ENCODE data around the gene EGFL7.
A peak's percentile ranks its signal among the peaks of the same experiment; 100 is the strongest.

EGFL7 gene

GRCh38 chr9:136688274-136689107, 25.8 kb downstream of the EGFL7 start:
- H3K4me3 ChIP-seq (ENCODE audit: low read depth in 1 of 2, low read length in 2 of 2): peak overlapping the region in 1 of 2 donors; percentile 82
- H3K9me3 ChIP-seq (ENCODE audit: control insufficient read depth in 1 of 2, low read length in 2 of 2): no peaks in the 10 kb centered on the region
- no peaks in the 10 kb centered on the region for H3K27me3 ChIP-seq (ENCODE audit: low read depth, low read length)
- H3K27ac ChIP-seq (ENCODE audit: low read length): no peak overlapping the region
- peaks cover 4 to 28% of the 10 kb centered on the region in 2 donors for H3K4me1 ChIP-seq (ENCODE audit: control insufficient read depth in 1 of 2, insufficient read depth in 2 of 2, low read length in 2 of 2)
- H3K36me3 ChIP-seq (ENCODE audit: control insufficient read depth in 1 of 2, insufficient read depth in 2 of 2, low read length in 2 of 2): no peaks in the 10 kb centered on the region

DNA sequence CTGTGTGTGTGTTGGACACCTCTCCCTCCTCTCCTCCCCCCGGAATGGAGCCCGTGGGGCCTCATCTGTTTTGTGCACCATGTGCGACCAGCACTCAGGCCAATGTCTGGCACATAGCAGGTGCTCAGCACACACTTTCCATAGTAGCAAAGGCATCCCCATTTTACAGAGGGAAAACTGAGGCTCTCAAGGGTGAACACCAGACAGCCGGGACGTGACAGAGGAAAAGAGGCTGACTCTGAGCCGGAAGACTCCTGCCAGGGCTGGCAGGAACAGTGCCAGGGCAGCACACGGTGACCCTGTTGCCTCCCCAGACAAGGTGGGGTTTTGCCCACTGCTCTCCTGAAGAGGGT, 26.4 kb downstream of the EGFL7 start:
- Histone ChIP-seq H3K9me3 (ENCODE audit: control insufficient read depth in 1 of 2, low read length in 2 of 2) (no peaks in the 10 kb centered on the region), H3K4me1 (ENCODE audit: control insufficient read depth in 1 of 2, insufficient read depth in 2 of 2, low read length in 2 of 2) (peaks cover 4 to 28% of the 10 kb centered on the region in 2 donors), H3K27me3 (ENCODE audit: low read depth, low read length) (no peaks in the 10 kb centered on the region), H3K36me3 (ENCODE audit: control insufficient read depth in 1 of 2, insufficient read depth in 2 of 2, low read length in 2 of 2) (no peaks in the 10 kb centered on the region), H3K27ac (ENCODE audit: low read length) (no peak overlapping the region), H3K4me3 (ENCODE audit: low read depth in 1 of 2, low read length in 2 of 2) (no peak overlapping the region)

- Histone ChIP-seq H3K4me3 (ENCODE audit: low read depth in 1 of 2, low read length in 2 of 2) (no peak overlapping the region), H3K27me3 (ENCODE audit: low read depth, low read length) (no peaks in the 10 kb centered on the region), H3K36me3 (ENCODE audit: control insufficient read depth in 1 of 2, insufficient read depth in 2 of 2, low read length in 2 of 2) (no peaks in the 10 kb centered on the region), H3K4me1 (ENCODE audit: control insufficient read depth in 1 of 2, insufficient read depth in 2 of 2, low read length in 2 of 2) (peaks cover 4 to 23% of the 10 kb centered on the region in 2 donors), H3K9me3 (ENCODE audit: control insufficient read depth in 1 of 2, low read length in 2 of 2) (no peaks in the 10 kb centered on the region), H3K27ac (ENCODE audit: low read length) (no peak overlapping the region)
Observed at GRCh38 chr9:136690104-136690805, 27.5 kb downstream of the EGFL7 start.

DNA sequence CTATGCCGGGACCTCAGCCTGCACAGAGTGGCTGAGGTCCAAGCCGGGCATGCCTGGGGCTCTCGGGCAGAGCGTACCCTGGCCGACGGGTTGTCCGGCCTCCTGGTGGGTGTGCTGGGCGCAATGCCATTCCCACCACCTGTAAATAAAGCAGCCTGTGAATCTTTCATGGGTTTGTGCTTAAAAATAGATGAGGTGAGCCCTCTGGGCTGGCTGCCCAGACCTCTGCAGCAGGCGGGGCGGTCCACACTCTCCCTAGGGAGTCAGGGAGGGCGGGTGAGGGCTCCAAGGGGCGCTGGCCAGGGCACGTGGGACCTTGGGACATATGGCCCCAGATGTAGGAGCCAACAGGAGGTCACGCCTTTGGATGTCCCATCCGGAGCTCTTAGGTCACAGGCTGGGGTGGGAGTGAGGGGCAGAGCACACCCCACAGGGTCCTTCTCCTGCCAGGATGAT, 28.1 kb downstream of the EGFL7 start:
- peaks cover 4 to 17% of the 10 kb centered on the region in 2 donors for H3K4me1 ChIP-seq (ENCODE audit: control insufficient read depth in 1 of 2, insufficient read depth in 2 of 2, low read length in 2 of 2)
- H3K4me3 ChIP-seq (ENCODE audit: low read depth in 1 of 2, low read length in 2 of 2): no peak overlapping the region
- H3K9me3 ChIP-seq (ENCODE audit: control insufficient read depth in 1 of 2, low read length in 2 of 2): no peaks in the 10 kb centered on the region
- no peaks in the 10 kb centered on the region for H3K27me3 ChIP-seq (ENCODE audit: low read depth, low read length)
- H3K36me3 ChIP-seq (ENCODE audit: control insufficient read depth in 1 of 2, insufficient read depth in 2 of 2, low read length in 2 of 2): no peaks in the 10 kb centered on the region
- no peak overlapping the region for H3K27ac ChIP-seq (ENCODE audit: low read length)

DNA sequence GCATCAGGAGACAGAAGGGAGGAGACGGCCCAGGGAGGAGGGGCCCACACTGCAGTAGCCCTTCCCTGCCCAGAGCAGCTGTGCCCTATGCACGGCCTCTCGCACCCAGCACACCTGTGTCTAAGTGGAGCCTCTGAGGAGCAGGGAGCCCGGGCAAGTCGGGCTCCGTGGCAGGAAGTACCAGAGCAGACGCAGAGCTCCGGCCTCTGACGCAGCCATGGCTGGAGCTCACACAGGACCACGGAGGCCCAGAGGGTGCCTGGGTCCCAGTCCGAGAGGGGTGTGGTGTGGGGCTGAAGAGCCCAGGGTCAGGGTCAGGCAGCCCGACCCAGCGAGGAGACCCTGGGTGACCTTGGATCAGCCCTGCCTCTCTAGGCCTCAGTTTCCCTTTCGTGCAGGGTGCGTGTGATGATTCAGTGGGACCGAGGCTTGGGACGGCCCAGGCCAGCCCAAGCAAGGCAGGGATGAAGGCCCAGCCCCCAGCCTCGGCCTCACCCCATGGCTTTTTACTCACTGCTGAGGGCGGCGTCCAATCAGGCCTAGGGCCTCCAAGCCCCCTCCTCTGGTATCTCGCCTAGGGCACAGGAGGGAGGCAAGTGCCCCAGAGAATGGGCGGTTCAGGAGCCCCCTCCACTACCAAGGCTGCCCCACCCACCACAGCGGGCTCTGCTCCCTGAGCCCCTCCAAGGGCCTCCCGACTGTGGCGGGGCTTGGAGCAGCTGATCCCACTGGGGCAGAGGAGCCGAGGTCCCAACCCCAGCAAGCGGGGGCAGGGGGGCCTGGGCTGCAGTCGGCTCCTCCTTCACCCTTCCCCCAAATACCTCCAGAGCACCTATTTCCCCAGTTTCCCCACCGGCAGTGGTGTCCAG, 28.8 kb downstream of the EGFL7 start:
- no peak overlapping the region for H3K27ac ChIP-seq (ENCODE audit: low read length)
- no peaks in the 10 kb centered on the region for H3K36me3 ChIP-seq (ENCODE audit: control insufficient read depth in 1 of 2, insufficient read depth in 2 of 2, low read length in 2 of 2)
- no peak overlapping the region for H3K4me3 ChIP-seq (ENCODE audit: low read depth in 1 of 2, low read length in 2 of 2)
- H3K4me1 ChIP-seq (ENCODE audit: control insufficient read depth in 1 of 2, insufficient read depth in 2 of 2, low read length in 2 of 2): peaks cover 4 to 11% of the 10 kb centered on the region in 2 donors
- H3K9me3 ChIP-seq (ENCODE audit: control insufficient read depth in 1 of 2, low read length in 2 of 2): no peaks in the 10 kb centered on the region
- H3K27me3 ChIP-seq (ENCODE audit: low read depth, low read length): no peaks in the 10 kb centered on the region

DNA sequence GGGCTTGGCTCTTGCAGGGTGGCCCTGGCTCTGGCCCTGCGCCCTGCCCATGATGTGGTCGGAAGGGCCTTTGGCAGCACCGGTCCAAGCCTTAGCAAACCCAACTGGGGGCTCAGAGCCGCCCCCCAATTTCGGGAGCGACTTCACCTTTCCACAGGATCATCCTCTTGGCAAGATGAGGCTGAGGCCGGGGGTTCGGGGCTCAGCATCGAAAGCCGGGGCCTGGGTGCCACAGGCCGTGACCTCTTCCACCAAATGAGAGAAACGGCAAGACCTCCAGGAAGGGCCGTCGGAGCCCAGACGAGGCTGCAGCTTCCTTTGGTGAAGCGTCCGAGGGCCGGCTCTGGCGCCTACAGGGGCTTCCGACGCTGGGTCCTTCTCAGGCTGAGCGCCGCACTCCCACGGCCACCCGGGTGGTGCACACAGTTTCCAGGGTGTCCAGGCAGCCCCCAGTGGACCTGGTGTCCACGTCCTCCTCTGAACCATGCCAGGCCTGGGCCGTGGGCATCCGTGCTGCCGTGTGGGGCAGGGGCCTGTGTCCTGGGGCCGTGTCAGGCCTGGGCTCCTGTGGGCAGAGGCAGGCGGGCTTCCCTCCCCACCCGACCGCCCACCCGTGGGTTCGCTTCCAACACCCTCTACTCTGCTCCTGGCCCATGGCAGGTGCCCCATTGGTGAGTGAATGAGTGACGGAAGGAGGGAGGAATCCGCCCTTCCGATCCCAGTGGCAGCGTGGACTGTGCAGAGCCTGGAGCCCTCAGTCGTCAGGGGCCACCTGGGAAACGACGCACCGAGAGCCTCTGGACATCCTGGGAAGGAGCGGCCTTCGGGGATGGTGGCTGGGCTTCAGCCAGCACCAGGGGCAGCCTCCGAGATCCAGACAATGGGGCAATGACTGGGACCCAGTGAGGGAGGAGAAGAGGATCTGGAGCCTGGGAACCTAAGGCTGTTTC, 29.7 kb downstream of the EGFL7 start:
- H3K27me3 ChIP-seq (ENCODE audit: low read depth, low read length): no peaks in the 10 kb centered on the region
- H3K27ac ChIP-seq (ENCODE audit: low read length): no peak overlapping the region
- H3K4me1 ChIP-seq (ENCODE audit: control insufficient read depth in 1 of 2, insufficient read depth in 2 of 2, low read length in 2 of 2): peaks cover 4 to 11% of the 10 kb centered on the region in 2 donors
- no peak overlapping the region for H3K4me3 ChIP-seq (ENCODE audit: low read depth in 1 of 2, low read length in 2 of 2)
- no peaks in the 10 kb centered on the region for H3K9me3 ChIP-seq (ENCODE audit: control insufficient read depth in 1 of 2, low read length in 2 of 2)
- no peaks in the 10 kb centered on the region for H3K36me3 ChIP-seq (ENCODE audit: control insufficient read depth in 1 of 2, insufficient read depth in 2 of 2, low read length in 2 of 2)

DNA sequence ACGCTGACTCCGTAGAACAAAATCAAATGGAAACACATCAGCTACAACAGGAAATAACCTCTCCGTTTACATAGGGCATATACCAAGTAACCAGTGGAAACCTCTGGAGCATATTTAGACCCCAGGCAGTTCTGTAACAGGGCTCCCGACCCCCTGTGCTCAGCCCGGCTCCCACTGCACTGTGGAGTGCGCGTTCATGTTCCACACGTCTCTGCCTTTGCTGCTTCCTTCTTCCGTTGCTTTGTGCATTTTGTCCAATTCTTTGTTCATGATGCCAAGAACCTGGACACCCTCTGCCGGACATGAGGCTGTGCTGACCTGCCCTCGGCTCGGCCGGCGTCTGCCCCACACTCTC, 30.4 kb downstream of the EGFL7 start:
- Histone ChIP-seq H3K27me3 (ENCODE audit: low read depth, low read length) (no peaks in the 10 kb centered on the region), H3K4me1 (ENCODE audit: control insufficient read depth in 1 of 2, insufficient read depth in 2 of 2, low read length in 2 of 2) (peaks cover 5 to 7% of the 10 kb centered on the region in 2 donors), H3K9me3 (ENCODE audit: control insufficient read depth in 1 of 2, low read length in 2 of 2) (no peaks in the 10 kb centered on the region), H3K36me3 (ENCODE audit: control insufficient read depth in 1 of 2, insufficient read depth in 2 of 2, low read length in 2 of 2) (no peaks in the 10 kb centered on the region), H3K4me3 (ENCODE audit: low read depth in 1 of 2, low read length in 2 of 2) (no peak overlapping the region), H3K27ac (ENCODE audit: low read length) (no peak overlapping the region)

- Histone ChIP-seq H3K4me3 (ENCODE audit: low read depth in 1 of 2, low read length in 2 of 2) (no peak overlapping the region), H3K4me1 (ENCODE audit: control insufficient read depth in 1 of 2, insufficient read depth in 2 of 2, low read length in 2 of 2) (peaks cover 5 to 7% of the 10 kb centered on the region in 2 donors), H3K36me3 (ENCODE audit: control insufficient read depth in 1 of 2, insufficient read depth in 2 of 2, low read length in 2 of 2) (no peaks in the 10 kb centered on the region), H3K27me3 (ENCODE audit: low read depth, low read length) (no peaks in the 10 kb centered on the region), H3K9me3 (ENCODE audit: control insufficient read depth in 1 of 2, low read length in 2 of 2) (no peaks in the 10 kb centered on the region), H3K27ac (ENCODE audit: low read length) (no peak overlapping the region)
Observed at GRCh38 chr9:136693490-136694162, 30.9 kb downstream of the EGFL7 start.

DNA sequence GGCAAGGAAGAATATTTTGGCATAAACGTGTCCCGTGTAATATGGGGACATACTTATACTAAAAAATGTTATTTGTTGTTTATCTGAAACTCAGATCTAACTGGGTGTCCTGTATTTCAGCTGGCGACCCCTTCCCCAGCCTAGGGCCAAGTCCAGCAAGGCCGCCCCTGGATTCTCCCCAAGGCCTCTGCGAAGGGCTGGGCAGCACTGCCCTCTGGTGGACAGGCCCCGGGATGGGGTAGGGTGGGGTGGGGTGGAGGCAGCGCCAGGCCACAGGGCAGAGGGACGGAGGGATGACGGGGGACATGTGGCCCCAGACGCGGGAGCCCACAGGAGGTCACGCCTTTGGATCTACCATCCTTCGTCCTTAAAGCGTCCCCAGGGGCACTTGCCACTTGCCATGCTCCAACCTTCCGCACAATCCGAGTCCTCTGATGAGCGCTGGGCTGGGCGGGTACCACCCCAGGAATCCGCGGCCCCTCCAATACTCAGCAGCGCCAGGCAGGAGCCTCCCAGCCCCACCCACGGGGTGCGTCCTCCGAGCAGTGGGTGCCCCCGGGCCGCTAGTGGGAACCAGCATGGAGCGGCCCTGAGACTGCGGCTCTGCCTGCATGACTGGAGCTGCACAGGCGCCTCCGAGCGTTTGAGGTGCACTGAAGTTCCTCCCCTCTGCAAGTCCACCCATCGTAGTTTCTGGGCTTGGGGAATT, 31.6 kb downstream of the EGFL7 start:
- Histone ChIP-seq H3K4me3 (ENCODE audit: low read depth in 1 of 2, low read length in 2 of 2) (no peak overlapping the region), H3K36me3 (ENCODE audit: control insufficient read depth in 1 of 2, insufficient read depth in 2 of 2, low read length in 2 of 2) (no peaks in the 10 kb centered on the region), H3K9me3 (ENCODE audit: control insufficient read depth in 1 of 2, low read length in 2 of 2) (no peaks in the 10 kb centered on the region), H3K27ac (ENCODE audit: low read length) (no peak overlapping the region), H3K27me3 (ENCODE audit: low read depth, low read length) (no peaks in the 10 kb centered on the region), H3K4me1 (ENCODE audit: control insufficient read depth in 1 of 2, insufficient read depth in 2 of 2, low read length in 2 of 2) (peaks cover 4 to 5% of the 10 kb centered on the region in 2 donors)

- no peak overlapping the region for H3K4me3 ChIP-seq (ENCODE audit: low read depth in 1 of 2, low read length in 2 of 2)
- H3K4me1 ChIP-seq (ENCODE audit: control insufficient read depth in 1 of 2, insufficient read depth in 2 of 2, low read length in 2 of 2): peaks cover 4 to 5% of the 10 kb centered on the region in 2 donors
- H3K27me3 ChIP-seq (ENCODE audit: low read depth, low read length): no peaks in the 10 kb centered on the region
- H3K27ac ChIP-seq (ENCODE audit: low read length): no peak overlapping the region
- H3K9me3 ChIP-seq (ENCODE audit: control insufficient read depth in 1 of 2, low read length in 2 of 2): no peaks in the 10 kb centered on the region
- no peaks in the 10 kb centered on the region for H3K36me3 ChIP-seq (ENCODE audit: control insufficient read depth in 1 of 2, insufficient read depth in 2 of 2, low read length in 2 of 2)
Observed at GRCh38 chr9:136694872-136695247, 32.1 kb downstream of the EGFL7 start.
